CD14-positive monocyte (primary cell): Measurements from ENCODE around the gene ISY1. TPM values are rescaled to one million over a fixed set of nuclear protein-coding genes. Genes with fewer than 3 reads are reported as not detected.

Experiments
- DNase-seq, 3 donors: peaks; one replicate each; pipeline ENCODE4 v3.0.0-alpha.2; 2011 to 2022
- H2AFZ ChIP-seq: 2 replicates; pipeline ENCODE4 v1.6.0; 2012; ENCODE audit warnings: mild to moderate bottlenecking, low read depth, low read length, inconsistent platforms; ENCODE audit not compliant: insufficient read depth, poor library complexity, severe bottlenecking
- H3K27ac ChIP-seq, 2 donors: 1 replicate in 1 of 2; 2 replicates in 1 of 2; pipeline ENCODE4 v1.5.1; 2012 to 2013; ENCODE audit warnings: low read length in 2 of 2, control low read depth in 1 of 2, inconsistent platforms in 1 of 2, low read depth in 1 of 2, mild to moderate bottlenecking in 1 of 2
- H3K27me3 ChIP-seq, 2 donors: one replicate each; pipeline versions ENCODE4 v1.6.0 to v1.6.1; 2011 to 2013; ENCODE audit warnings: low read length in 2 of 2; ENCODE audit not compliant: control insufficient read depth in 2 of 2, insufficient read depth in 2 of 2
- H3K36me3 ChIP-seq, 2 donors: replicated peaks in 1 of 2; 1 replicate in 1 of 2; 2 replicates in 1 of 2; pipeline versions ENCODE4 v1.5.1 to v1.6.1; 2012 to 2013; ENCODE audit warnings: low read length in 2 of 2, control low read depth in 1 of 2, inconsistent platforms in 1 of 2, mild to moderate bottlenecking in 1 of 2; ENCODE audit not compliant: insufficient read depth in 2 of 2, control insufficient read depth in 1 of 2
- H3K4me1 ChIP-seq, 2 donors: 1 replicate in 1 of 2; 2 replicates in 1 of 2; pipeline versions ENCODE4 v1.5.1 to v1.6.1; 2012 to 2013; ENCODE audit warnings: low read length in 2 of 2, control low read depth in 1 of 2, inconsistent platforms in 1 of 2, mild to moderate bottlenecking in 1 of 2, moderate library complexity in 1 of 2; ENCODE audit not compliant: insufficient read depth in 2 of 2, control insufficient read depth in 1 of 2
- H3K4me2 ChIP-seq: replicated peaks from 2 replicates; pipeline ENCODE3; 2012; ENCODE audit warnings: low read length, moderate library complexity, mild to moderate bottlenecking; ENCODE audit not compliant: poor library complexity, severe bottlenecking; ENCODE audit errors: extremely low read depth
- H3K4me3 ChIP-seq, 3 experiments: fragments of 200-600 bp in 1 of 3; sonication (generic) in 1 of 3; replicated peaks in 1 of 3; 1 replicate in 2 of 3; 2 replicates in 1 of 3; pipeline ENCODE4 v1.5.1; 2011 to 2013; ENCODE audit warnings: low read length in 3 of 3, mild to moderate bottlenecking in 3 of 3, control low read depth in 2 of 3, low read depth in 2 of 3, inconsistent platforms in 1 of 3, moderate library complexity in 1 of 3
- H3K79me2 ChIP-seq: 2 replicates; pipeline ENCODE4 v1.6.0; 2012; ENCODE audit warnings: mild to moderate bottlenecking, control low read depth, inconsistent platforms, low read length, moderate library complexity; ENCODE audit not compliant: insufficient read depth
- H3K9ac ChIP-seq: 2 replicates; pipeline ENCODE4 v1.6.0; 2017; ENCODE audit warnings: low read length, mild to moderate bottlenecking; ENCODE audit not compliant: insufficient read depth, poor library complexity, severe bottlenecking
- H3K9me3 ChIP-seq, 2 donors: replicated peaks in 1 of 2; 1 replicate in 1 of 2; 2 replicates in 1 of 2; pipeline versions ENCODE4 v1.5.1 to v1.6.1; 2012 to 2013; ENCODE audit warnings: low read length in 2 of 2, control low read depth in 1 of 2; ENCODE audit not compliant: control insufficient read depth in 1 of 2, insufficient read depth in 1 of 2
- H4K20me1 ChIP-seq: 2 replicates; pipeline ENCODE4 v1.6.0; 2012; ENCODE audit warnings: mild to moderate bottlenecking, low read length, control low read depth, moderate library complexity; ENCODE audit not compliant: insufficient read depth
- H3K27ac Mint-ChIP-seq, 7 donors: one replicate each; pipeline ENCODE4 v1.8.0; 2020; ENCODE audit warnings: mild to moderate bottlenecking in 7 of 7, mixed read lengths in 7 of 7, moderate library complexity in 6 of 7, inconsistent platforms in 2 of 7
- H3K27me3 Mint-ChIP-seq, 3 donors: one replicate each; pipeline ENCODE4 v1.8.0; 2021 to 2022; ENCODE audit warnings: low read depth in 3 of 3, mild to moderate bottlenecking in 3 of 3, mixed read lengths in 3 of 3, moderate library complexity in 3 of 3, inconsistent platforms in 1 of 3
- H3K36me3 Mint-ChIP-seq, 2 donors: one replicate each; pipeline ENCODE4 v1.8.0; 2020; ENCODE audit warnings: mixed read lengths in 2 of 2, inconsistent platforms in 1 of 2, mild to moderate bottlenecking in 1 of 2
- H3K4me1 Mint-ChIP-seq: one replicate; pipeline ENCODE4 v1.8.0; 2020; ENCODE audit warnings: mild to moderate bottlenecking, mixed read lengths
- H3K4me3 Mint-ChIP-seq, 2 donors: one replicate each; pipeline ENCODE4 v1.8.0; 2020; ENCODE audit warnings: mild to moderate bottlenecking in 2 of 2, mixed read lengths in 2 of 2, moderate library complexity in 1 of 2
- H3K9me3 Mint-ChIP-seq, 7 donors: one replicate each; pipeline ENCODE4 v1.8.0; 2020 to 2022; ENCODE audit warnings: mixed read lengths in 7 of 7, mild to moderate bottlenecking in 6 of 7, moderate library complexity in 6 of 7, inconsistent platforms in 2 of 7
- CTCF ChIP-seq: fragments of 200-600 bp; IDR thresholded peaks from one replicate; pipeline ENCODE4 v1.8.0; 2022; ENCODE audit warnings: antibody characterized with exemption, mild to moderate bottlenecking
- WGBS: methylation state at CpG from one replicate; pipeline ENCODE4 v1.1.5; 2013; ENCODE audit warnings: missing lambda C conversion rate; ENCODE audit not compliant: insufficient coverage; 5-methylcytosine and 5-hydroxymethylcytosine counted together
- intact Hi-C, 2 donors: fragments of 100-400 bp; cut with micrococcal nuclease; formaldehyde crosslinking; loops; one replicate each; pipeline versions ENCODE4 v1.15.0 to v1.15.1; 2023
- polyA plus RNA-seq, 3 donors: library from polyadenylated mRNA; depleted of rRNA in 1 of 3; unstranded in 2 of 3; stranded (reverse) in 1 of 3; fragments of 300-500 nt in 2 of 3; fragments of >200 nt in 1 of 3; fragmentation: Illumina TruSeq in 2 of 3; gene quantifications; 1 replicate in 2 of 3; 2 replicates in 1 of 3; pipeline ENCODE4 v1.2.3, GENCODE V29; 2012 to 2021

Gene ISY1
- polyA plus RNA-seq, 3 donors: 25.2 to 70.7 (median 67.9) TPM

GRCh38 chr3:129107793-129108192 is 53.1 kb downstream of the ISY1 start:
- Histone ChIP-seq H3K27ac (no peak overlapping the region), H3K79me2 (peaks cover 46% of the 10 kb centered on the region), H3K4me1 (peaks cover 3 to 4% of the 10 kb centered on the region in 2 donors), H3K36me3 (peaks cover 36 to 79% of the 10 kb centered on the region in 2 donors), H3K27me3 (no peaks in the 10 kb centered on the region), H3K9ac (no peak overlapping the region), H2AFZ (no peak overlapping the region), H3K4me3 (no peak overlapping the region), H3K9me3 (no peaks in the 10 kb centered on the region), H4K20me1 (peaks cover 97% of the 10 kb centered on the region), H3K4me2 (no peak overlapping the region)
- no peak overlapping the region for H3K4me3 Mint-ChIP-seq
- 95% methylated on average over 7 of the region's 8 CpGs for WGBS
- peaks cover 7% of the 10 kb centered on the region for H3K4me1 Mint-ChIP-seq
- no peak for DNase-seq
- no peaks in the 10 kb centered on the region for H3K9me3 Mint-ChIP-seq
- intact Hi-C loops: no loop called here
- no peaks in the 10 kb centered on the region for H3K27me3 Mint-ChIP-seq
- no peak for TF ChIP-seq CTCF
- peaks cover 65 to 88% of the 10 kb centered on the region in 2 donors for H3K36me3 Mint-ChIP-seq
- H3K27ac Mint-ChIP-seq: no peak overlapping the region

- Mint-ChIP-seq H3K4me3 (no peak overlapping the region), H3K36me3 (peaks cover 63 to 84% of the 10 kb centered on the region in 2 donors), H3K9me3 (no peaks in the 10 kb centered on the region), H3K27ac (no peak overlapping the region), H3K4me1 (peaks cover 2% of the 10 kb centered on the region), H3K27me3 (peaks cover 0 to 2% (median 0%) of the 10 kb centered on the region in 3 donors)
- intact Hi-C loops: no loop called here
- Histone ChIP-seq H3K27me3 (no peaks in the 10 kb centered on the region), H3K36me3 (peaks cover 37 to 81% of the 10 kb centered on the region in 2 donors), H4K20me1 (peaks cover 97% of the 10 kb centered on the region), H3K9me3 (no peaks in the 10 kb centered on the region), H3K9ac (no peak overlapping the region), H3K4me1 (no peaks in the 10 kb centered on the region), H3K4me3 (no peak overlapping the region), H3K4me2 (no peak overlapping the region), H3K79me2 (peaks cover 40% of the 10 kb centered on the region), H3K27ac (no peak overlapping the region), H2AFZ (no peak overlapping the region)
- WGBS: 88% methylated on average over 16 of the region's 19 CpGs
- no peak for TF ChIP-seq CTCF
- no peak for DNase-seq
These were observed 53.8 kb downstream of the ISY1 start for GRCh38 chr3:129106866-129107565.
